ENCODE data around the gene BUB1B. TPM values are rescaled to one million over a fixed set of nuclear protein-coding genes. Genes with fewer than 3 reads are reported as not detected.

BUB1B gene
- total RNA-seq, 1 donor = 2.2 TPM

DNA sequence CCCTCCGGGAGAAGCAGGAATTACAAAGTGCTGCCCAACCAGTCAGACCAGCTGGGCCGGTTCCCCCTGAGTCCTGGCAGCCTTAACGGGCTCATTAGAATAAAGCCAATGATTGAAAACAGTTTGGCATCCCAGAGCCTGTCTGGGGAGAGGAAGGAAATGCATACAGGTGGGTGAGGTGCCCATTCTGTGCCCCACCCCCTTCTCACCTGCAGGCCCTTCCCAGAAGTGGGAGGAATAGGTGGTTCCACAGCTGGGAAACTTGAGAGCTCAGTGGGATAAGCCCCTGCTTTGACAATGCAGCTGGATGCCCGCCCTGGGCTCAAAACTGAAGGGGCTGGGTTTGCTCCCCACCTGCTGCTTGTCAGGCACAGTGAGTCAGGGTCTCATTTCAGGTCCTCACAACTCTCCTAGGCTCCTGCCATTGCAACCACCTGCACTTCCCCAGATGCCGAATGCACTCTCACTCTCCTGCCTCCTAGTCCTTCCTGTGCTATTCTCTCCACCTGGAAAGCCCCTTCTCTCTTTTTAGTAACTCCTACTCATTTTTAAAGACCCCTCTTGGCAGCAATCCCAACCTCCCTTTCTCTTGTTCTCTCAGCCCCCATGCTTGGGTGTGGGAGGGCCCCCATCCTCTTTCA, 5.5 kb upstream of the BUB1B start:
- Histone ChIP-seq H3K4me3 (ENCODE audit: insufficient read depth, low read length) (no peak overlapping the region), H3K36me3 (ENCODE audit: insufficient read depth, low read length) (no peaks in the 10 kb centered on the region), H4K20me1 (ENCODE audit: insufficient read depth, low read length) (no peaks in the 10 kb centered on the region), H3K27me3 (ENCODE audit: insufficient read depth, low read length) (peaks cover 4% of the 10 kb centered on the region), H3K4me1 (ENCODE audit: insufficient read depth, low read length) (peaks cover 5% of the 10 kb centered on the region), H3K27ac (ENCODE audit: low read depth, low read length) (no peak overlapping the region), H3K4me2 (ENCODE audit: insufficient read depth, low read length) (no peak overlapping the region), H3K9me3 (ENCODE audit: low read depth, low read length) (no peaks in the 10 kb centered on the region), H2AFZ (ENCODE audit: low read length) (no peak overlapping the region), H3K79me2 (ENCODE audit: insufficient read depth, low read length) (no peaks in the 10 kb centered on the region)
- TF ChIP-seq, protein P1, sequence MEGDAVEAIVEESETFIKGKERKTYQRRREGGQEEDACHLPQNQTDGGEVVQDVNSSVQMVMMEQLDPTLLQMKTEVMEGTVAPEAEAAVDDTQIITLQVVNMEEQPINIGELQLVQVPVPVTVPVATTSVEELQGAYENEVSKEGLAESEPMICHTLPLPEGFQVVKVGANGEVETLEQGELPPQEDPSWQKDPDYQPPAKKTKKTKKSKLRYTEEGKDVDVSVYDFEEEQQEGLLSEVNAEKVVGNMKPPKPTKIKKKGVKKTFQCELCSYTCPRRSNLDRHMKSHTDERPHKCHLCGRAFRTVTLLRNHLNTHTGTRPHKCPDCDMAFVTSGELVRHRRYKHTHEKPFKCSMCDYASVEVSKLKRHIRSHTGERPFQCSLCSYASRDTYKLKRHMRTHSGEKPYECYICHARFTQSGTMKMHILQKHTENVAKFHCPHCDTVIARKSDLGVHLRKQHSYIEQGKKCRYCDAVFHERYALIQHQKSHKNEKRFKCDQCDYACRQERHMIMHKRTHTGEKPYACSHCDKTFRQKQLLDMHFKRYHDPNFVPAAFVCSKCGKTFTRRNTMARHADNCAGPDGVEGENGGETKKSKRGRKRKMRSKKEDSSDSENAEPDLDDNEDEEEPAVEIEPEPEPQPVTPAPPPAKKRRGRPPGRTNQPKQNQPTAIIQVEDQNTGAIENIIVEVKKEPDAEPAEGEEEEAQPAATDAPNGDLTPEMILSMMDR (IDR thresholded peaks at IDR 0.05; ENCODE audit: extremely low read depth, low read depth, low read length) = no peak
- DNase-seq (ENCODE audit: insufficient read length, low spot score, missing footprints) = no peak

DNA sequence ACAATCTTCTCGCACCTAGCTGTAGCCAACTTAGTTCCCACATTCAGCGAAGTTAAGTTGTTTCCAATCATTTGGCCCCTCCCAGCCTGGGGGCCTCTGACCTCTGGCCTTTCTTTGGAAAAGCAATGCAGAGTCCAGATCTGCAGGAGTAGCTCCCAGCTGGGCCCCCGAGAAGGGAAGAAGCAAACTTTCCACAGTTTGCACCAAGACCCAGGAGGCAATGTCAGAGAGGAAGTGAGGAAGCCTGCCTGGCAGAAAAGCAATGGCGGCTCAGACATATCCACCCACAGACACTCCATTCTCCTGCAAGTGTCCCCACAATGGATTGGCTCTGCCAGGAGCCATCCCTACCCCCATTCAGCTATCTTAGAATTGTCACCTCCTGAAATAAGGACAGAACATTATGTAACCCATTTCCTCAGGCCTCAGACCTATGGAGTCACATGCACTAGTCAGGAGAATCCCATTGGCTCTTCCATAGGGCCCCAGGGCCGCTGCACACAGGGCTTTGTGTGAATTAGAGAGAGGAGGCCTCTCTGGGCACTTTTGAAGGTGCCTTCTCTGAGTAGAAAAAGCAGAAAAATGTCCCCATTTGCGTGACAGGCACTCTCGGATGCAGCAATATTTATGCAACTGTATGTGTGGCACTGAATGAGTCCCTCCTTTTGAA, 3.0 kb upstream of the BUB1B start:
- peaks cover 4% of the 10 kb centered on the region for H3K27me3 ChIP-seq (ENCODE audit: insufficient read depth, low read length)
- H3K79me2 ChIP-seq (ENCODE audit: insufficient read depth, low read length) = peaks cover 21% of the 10 kb centered on the region
- no peak overlapping the region for H3K27ac ChIP-seq (ENCODE audit: low read depth, low read length)
- no peaks in the 10 kb centered on the region for H3K9me3 ChIP-seq (ENCODE audit: low read depth, low read length)
- no peak overlapping the region for H3K4me2 ChIP-seq (ENCODE audit: insufficient read depth, low read length)
- H4K20me1 ChIP-seq (ENCODE audit: insufficient read depth, low read length) = no peaks in the 10 kb centered on the region
- TF ChIP-seq, protein P1 (IDR thresholded peaks at IDR 0.05; ENCODE audit: extremely low read depth, low read depth, low read length) = no peak
- no peak for DNase-seq (ENCODE audit: insufficient read length, low spot score, missing footprints)
- H3K36me3 ChIP-seq (ENCODE audit: insufficient read depth, low read length) = no peaks in the 10 kb centered on the region
- H2AFZ ChIP-seq (ENCODE audit: low read length) = no peak overlapping the region
- H3K4me3 ChIP-seq (ENCODE audit: insufficient read depth, low read length) = no peak overlapping the region
- H3K4me1 ChIP-seq (ENCODE audit: insufficient read depth, low read length) = peaks cover 20% of the 10 kb centered on the region

DNA sequence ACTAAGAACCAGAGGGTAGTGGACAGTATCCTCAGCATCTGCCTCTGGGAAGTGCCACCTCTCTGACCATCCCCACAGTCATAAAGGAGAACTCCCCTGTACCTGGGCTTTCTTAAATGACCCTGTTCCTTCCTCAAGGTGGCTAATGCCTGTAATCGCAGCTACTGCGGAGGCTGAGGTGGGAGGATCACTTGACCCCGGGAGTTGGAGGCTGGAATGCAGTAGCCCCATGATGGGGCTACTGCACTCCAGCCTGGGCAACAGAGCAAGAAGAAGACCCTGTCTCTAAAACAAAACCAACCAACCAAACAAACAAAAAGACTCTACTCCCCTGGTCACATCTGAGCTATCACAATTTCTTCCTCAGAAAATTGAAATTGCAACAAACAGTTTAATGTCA, 848 bp upstream of the BUB1B start:
- no peak overlapping the region for H3K4me3 ChIP-seq (ENCODE audit: insufficient read depth, low read length)
- H4K20me1 ChIP-seq (ENCODE audit: insufficient read depth, low read length) = no peaks in the 10 kb centered on the region
- H3K4me2 ChIP-seq (ENCODE audit: insufficient read depth, low read length) = no peak overlapping the region
- peaks cover 4% of the 10 kb centered on the region for H3K27me3 ChIP-seq (ENCODE audit: insufficient read depth, low read length)
- TF ChIP-seq, protein P1 (IDR thresholded peaks at IDR 0.05; ENCODE audit: extremely low read depth, low read depth, low read length) = no peak
- no peak for DNase-seq (ENCODE audit: insufficient read length, low spot score, missing footprints)
- H3K79me2 ChIP-seq (ENCODE audit: insufficient read depth, low read length) = peaks cover 42% of the 10 kb centered on the region
- no peaks in the 10 kb centered on the region for H3K9me3 ChIP-seq (ENCODE audit: low read depth, low read length)
- peaks cover 21% of the 10 kb centered on the region for H3K4me1 ChIP-seq (ENCODE audit: insufficient read depth, low read length)
- peaks cover 2% of the 10 kb centered on the region for H3K36me3 ChIP-seq (ENCODE audit: insufficient read depth, low read length)
- peak overlapping the region; percentile 98 for H2AFZ ChIP-seq (ENCODE audit: low read length)
- no peak overlapping the region for H3K27ac ChIP-seq (ENCODE audit: low read depth, low read length)

DNA sequence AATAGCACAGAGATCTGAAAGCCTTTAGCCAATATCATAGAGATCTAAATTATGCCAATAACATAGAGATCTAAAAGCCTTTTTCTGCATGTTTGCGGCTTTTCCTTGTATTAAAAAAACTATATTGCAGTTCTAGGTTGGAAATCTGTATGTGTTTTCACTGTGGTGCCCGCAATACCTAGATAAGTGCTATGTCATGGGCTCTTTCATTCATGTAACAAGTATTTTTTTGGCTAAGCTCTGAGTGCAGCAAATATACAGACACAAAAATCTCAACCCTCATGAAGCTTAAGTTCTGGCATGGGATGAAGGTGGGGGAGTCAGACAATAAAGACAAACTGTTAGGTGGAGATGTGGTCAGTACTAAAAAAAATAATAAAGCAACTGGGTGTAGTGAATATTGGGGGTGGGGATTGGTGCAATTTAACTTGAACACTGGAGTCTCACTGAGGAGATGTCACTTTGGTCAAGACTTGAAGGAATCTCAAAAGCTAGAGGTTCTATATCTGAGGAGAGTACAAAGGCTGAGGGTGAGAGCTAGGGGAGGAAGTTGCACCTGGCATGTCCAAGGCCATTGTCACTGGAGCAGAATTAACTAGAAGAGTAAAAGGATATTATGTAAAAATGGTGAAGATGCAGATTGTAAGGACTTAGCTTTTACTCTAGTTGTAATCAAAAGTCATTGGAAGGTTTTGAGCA, 973 bp downstream of the BUB1B start:
- Histone ChIP-seq H3K79me2 (ENCODE audit: insufficient read depth, low read length) (peaks cover 53% of the 10 kb centered on the region), H3K36me3 (ENCODE audit: insufficient read depth, low read length) (peaks cover 3% of the 10 kb centered on the region), H3K4me1 (ENCODE audit: insufficient read depth, low read length) (peaks cover 21% of the 10 kb centered on the region), H3K27ac (ENCODE audit: low read depth, low read length) (no peak overlapping the region), H2AFZ (ENCODE audit: low read length) (peak overlapping the region; percentile 98), H3K4me3 (ENCODE audit: insufficient read depth, low read length) (peak overlapping the region; percentile 89), H4K20me1 (ENCODE audit: insufficient read depth, low read length) (no peaks in the 10 kb centered on the region), H3K4me2 (ENCODE audit: insufficient read depth, low read length) (peak overlapping the region; percentile 85), H3K9me3 (ENCODE audit: low read depth, low read length) (no peaks in the 10 kb centered on the region), H3K27me3 (ENCODE audit: insufficient read depth, low read length) (no peaks in the 10 kb centered on the region)
- TF ChIP-seq, protein P1 (IDR thresholded peaks at IDR 0.05; ENCODE audit: extremely low read depth, low read depth, low read length) = no peak
- DNase-seq (ENCODE audit: insufficient read length, low spot score, missing footprints) = no peak

Data from osteoblast (primary cell).